HEK293 (cell line): ENCODE results near the gene AK5.

Experiments used
- CTCF ChIA-PET: fragments of 350-600 bp; formaldehyde crosslinking; extraction: SDS; loops from one replicate; lab custom pipeline; 2021; ENCODE audit warnings: antibody characterized with exemption; lab: Yijun Ruan, JAX
- POLR2A ChIA-PET: fragments of 300-600 bp; formaldehyde crosslinking; extraction: SDS; loops from one replicate; lab custom pipeline; 2020; ENCODE audit warnings: antibody characterized with exemption, inconsistent platforms; lab: Yijun Ruan, JAX
- H3K27ac ChIP-seq: fragments of 200-500 bp; sonication (Bioruptor generic); 2 replicates; pipeline ENCODE4 v1.5.1; 2014; ENCODE audit warnings: low read depth, low read length, control low read depth, inconsistent platforms; ENCODE audit errors: extremely low read depth
- H3K36me3 ChIP-seq, 2 experiments: fragments of 200-500 bp in 1 of 2; sonication (Bioruptor generic) in 1 of 2; 1 replicate in 1 of 2; 2 replicates in 1 of 2; pipeline ENCODE4 v1.5.1; 2014 to 2017; ENCODE audit warnings: inconsistent platforms in 2 of 2, low read length in 2 of 2; ENCODE audit not compliant: control insufficient read depth in 2 of 2, insufficient read depth in 1 of 2
- H3K4me1 ChIP-seq: fragments of 200-500 bp; sonication (Bioruptor generic); 2 replicates; pipeline ENCODE4 v1.5.1; 2014; ENCODE audit warnings: mild to moderate bottlenecking, low read length, inconsistent platforms; ENCODE audit not compliant: control insufficient read depth, insufficient read depth
- H3K4me3 ChIP-seq: 2 replicates; pipeline ENCODE4 v1.5.1; 2011; ENCODE audit warnings: low read depth, mild to moderate bottlenecking, control low read depth, low read length, moderate library complexity
- H3K9me3 ChIP-seq: fragments of 200-500 bp; sonication (Bioruptor generic); 2 replicates; pipeline ENCODE4 v1.5.1; 2014; ENCODE audit warnings: low read depth, low read length, inconsistent platforms; ENCODE audit not compliant: control insufficient read depth, insufficient read depth
- GLIS1 ChIP-seq: fragments of 450-650 bp; formaldehyde crosslinking; IDR thresholded peaks from 2 replicates; pipeline ENCODE4 v1.5.1; 2016; ENCODE audit warnings: missing biosample characterization, missing genetic modification characterization
- MYNN ChIP-seq: fragments of 450-650 bp; formaldehyde crosslinking; IDR thresholded peaks from 2 replicates; pipeline ENCODE4 v1.5.1; 2016; ENCODE audit warnings: missing biosample characterization, missing genetic modification characterization, borderline replicate concordance
- SCRT1 ChIP-seq: fragments of 450-650 bp; formaldehyde crosslinking; IDR thresholded peaks from 2 replicates; pipeline ENCODE4 v1.5.1; 2016; ENCODE audit warnings: missing biosample characterization, missing genetic modification characterization, borderline replicate concordance
- SCRT2 ChIP-seq: fragments of 450-650 bp; formaldehyde crosslinking; IDR thresholded peaks from 2 replicates; pipeline ENCODE4 v1.5.1; 2016; ENCODE audit warnings: missing biosample characterization, missing genetic modification characterization
- SETDB1 ChIP-seq: IDR thresholded peaks from one replicate; pipeline ENCODE4 v1.6.1; 2017; ENCODE audit warnings: mild to moderate bottlenecking, low read length, moderate library complexity, mixed read lengths; ENCODE audit not compliant: insufficient read length
- SP7 ChIP-seq: fragments of 450-650 bp; formaldehyde crosslinking; IDR thresholded peaks from 2 replicates; pipeline ENCODE4 v1.5.1; 2016; ENCODE audit warnings: missing biosample characterization, missing genetic modification characterization
- ZBTB17 ChIP-seq: fragments of 450-650 bp; formaldehyde crosslinking; IDR thresholded peaks from 2 replicates; pipeline ENCODE4 v1.5.1; 2016; ENCODE audit warnings: missing biosample characterization, missing genetic modification characterization
- ZNF140 ChIP-seq: fragments of 450-650 bp; formaldehyde crosslinking; IDR thresholded peaks from 2 replicates; pipeline ENCODE4 v1.5.1; 2016; ENCODE audit warnings: missing biosample characterization, missing genetic modification characterization
- ZNF157 ChIP-seq: fragments of 450-650 bp; formaldehyde crosslinking; IDR thresholded peaks from 2 replicates; pipeline ENCODE4 v1.5.1; 2016; ENCODE audit warnings: missing biosample characterization, missing genetic modification characterization
- ZNF174 ChIP-seq: fragments of 450-650 bp; formaldehyde crosslinking; IDR thresholded peaks from 2 replicates; pipeline ENCODE4 v1.5.0; 2017; ENCODE audit warnings: missing biosample characterization, mild to moderate bottlenecking, missing genetic modification characterization
- ZNF26 ChIP-seq: fragments of 450-650 bp; formaldehyde crosslinking; IDR thresholded peaks from 2 replicates; pipeline ENCODE4 v1.5.1; 2016; ENCODE audit warnings: missing biosample characterization, missing genetic modification characterization
- ZNF335 ChIP-seq: fragments of 450-650 bp; formaldehyde crosslinking; conservative IDR thresholded peaks from 2 replicates; pipeline ENCODE4 v1.5.1; 2016; ENCODE audit warnings: missing biosample characterization, missing genetic modification characterization
- ZNF37A ChIP-seq: fragments of 450-650 bp; IDR thresholded peaks from 2 replicates; pipeline ENCODE4 v1.5.1; 2018; ENCODE audit warnings: missing biosample characterization, missing genetic modification characterization
- ZNF449 ChIP-seq: fragments of 450-650 bp; formaldehyde crosslinking; IDR thresholded peaks from 2 replicates; pipeline ENCODE4 v1.5.1; 2017; ENCODE audit warnings: missing biosample characterization, mild to moderate bottlenecking, missing genetic modification characterization, moderate library complexity
- ZNF549 ChIP-seq: fragments of 450-650 bp; IDR thresholded peaks from 2 replicates; pipeline ENCODE4 v1.5.1; 2018; ENCODE audit warnings: missing biosample characterization, missing genetic modification characterization, mild to moderate bottlenecking, inconsistent platforms, moderate library complexity
- ZNF555 ChIP-seq: fragments of 450-650 bp; formaldehyde crosslinking; conservative IDR thresholded peaks from 2 replicates; pipeline ENCODE4 v1.5.1; 2017; ENCODE audit warnings: missing biosample characterization, mild to moderate bottlenecking, missing genetic modification characterization, inconsistent platforms
- ZNF561 ChIP-seq: fragments of 450-650 bp; IDR thresholded peaks from 2 replicates; pipeline ENCODE4 v1.5.1; 2018; ENCODE audit warnings: missing biosample characterization, missing genetic modification characterization, borderline replicate concordance
- ZNF76 ChIP-seq: fragments of 450-650 bp; formaldehyde crosslinking; IDR thresholded peaks from 2 replicates; pipeline ENCODE4; 2016; ENCODE audit warnings: low read depth, missing biosample characterization, missing genetic modification characterization, borderline replicate concordance
- ZSCAN23 ChIP-seq: fragments of 450-650 bp; formaldehyde crosslinking; IDR thresholded peaks from 2 replicates; pipeline ENCODE4 v1.5.1; 2016; ENCODE audit warnings: missing biosample characterization, missing genetic modification characterization

Gene AK5

DNA sequence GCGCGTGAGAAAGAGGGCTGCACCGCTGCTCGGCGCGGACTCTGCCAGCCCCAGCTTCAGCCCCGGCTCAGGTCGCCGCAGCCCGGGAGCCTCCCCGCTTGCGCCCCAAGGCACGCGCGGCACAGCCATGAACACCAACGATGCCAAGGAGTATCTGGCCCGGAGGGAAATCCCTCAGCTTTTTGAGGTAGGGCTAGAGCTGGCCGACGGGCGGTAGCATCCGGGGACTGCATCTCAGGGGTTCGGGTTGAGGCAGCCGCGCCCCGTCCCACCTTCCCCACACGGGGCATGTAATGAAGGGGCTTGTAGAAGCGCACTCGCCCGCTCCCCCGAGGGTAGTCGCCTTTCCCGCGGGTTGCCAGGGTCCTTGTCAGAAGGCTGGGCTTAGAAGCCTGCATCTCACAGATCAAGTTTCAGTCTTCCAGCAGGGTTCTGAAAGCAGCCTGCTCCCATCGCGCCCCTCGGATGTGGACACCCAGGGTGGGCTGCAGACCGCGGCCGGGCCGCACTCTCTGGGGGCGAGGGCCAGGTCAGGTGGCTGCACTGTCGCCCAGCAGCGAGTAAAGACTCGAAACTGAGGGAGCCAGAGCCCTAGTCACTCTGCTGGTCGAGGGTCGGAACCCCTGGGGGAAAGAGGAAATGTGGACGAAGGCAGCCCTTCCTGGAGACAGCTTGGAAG lies 507 bp downstream of the AK5 start (continued):
- TF ChIP-seq SP7 (peak; percentile 11; the same call in 1 of the 2 replicates), ZNF549 (tag by site-specific recombination) (no peak), ZNF561 (tag by site-specific recombination) (no peak)

GRCh38 chr1:77282866-77283539 lies 1.2 kb downstream of the AK5 start:
- no peaks in the 10 kb centered on the region for H3K36me3 ChIP-seq
- ChIA-PET POLR2A (no interaction called here), CTCF (no interaction called here)
- TF ChIP-seq ZNF555 (tag by site-specific recombination) (no peak), SCRT2 (peak; percentile 81), ZNF449 (tag by site-specific recombination) (no peak), ZNF335 (tag by site-specific recombination) (peak; percentile 49; the same call in 1 of the 2 replicates), ZNF37A (no peak), ZBTB17 (tag by site-specific recombination) (peak; percentile 58; the same call in 1 of the 2 replicates), SCRT1 (0 out of 2 replicates have a peak, but pooled peaks have one; percentile 34), GLIS1 (peak; percentile 29)
- no peaks in the 10 kb centered on the region for H3K4me1 ChIP-seq
- H3K4me3 ChIP-seq, result no peak overlapping the region; the same call in 1 of the 2 replicates
- H3K9me3 ChIP-seq, result no peaks in the 10 kb centered on the region
- no peak overlapping the region for H3K27ac ChIP-seq

GRCh38 chr1:77283701-77284425 lies 2.0 kb downstream of the AK5 start:
- Histone ChIP-seq H3K9me3 (no peaks in the 10 kb centered on the region), H3K4me3 (no peak overlapping the region), H3K4me1 (no peaks in the 10 kb centered on the region), H3K27ac (no peak overlapping the region), H3K36me3 (no peaks in the 10 kb centered on the region)
- POLR2A ChIA-PET, result no interaction called here
- CTCF ChIA-PET, result interaction anchor here (0.5 to 0.6 kb wide), 3 partner anchors 41 to 831 kb away, joined by 3 to 4 read pairs (median 3); no protein-coding TSS in a partner anchor
- TF ChIP-seq ZNF76 (tag by site-specific recombination) (no peak), ZSCAN23 (no peak), SETDB1 (no peak), ZNF157 (tag by site-specific recombination) (no peak), ZNF140 (tag by site-specific recombination) (no peak), MYNN (no peak), ZNF26 (no peak), ZNF174 (no peak)
- TF ChIP-seq, all 188 proteins: peak for 0
